Right lobe of liver (tissue), 4 donors: ENCODE data around the gene CDKN2A.

Experiments
- POLR2A ChIP-seq: fragments of 450-650 bp; IDR thresholded peaks from one replicate; pipeline ENCODE4 v1.6.1; 2017; ENCODE audit warnings: antibody characterized with exemption, mild to moderate bottlenecking
- TF ChIP-seq, protein P1 (sequence below), 4 donors: fragments of 200-600 bp in 3 of 4; fragments of 450-650 bp in 1 of 4; IDR thresholded peaks; one replicate each; pipeline versions ENCODE4 v1.5.1 to v1.8.0; 2016 to 2022; ENCODE audit warnings: antibody characterized with exemption in 4 of 4, mild to moderate bottlenecking in 2 of 4
- donor health status: DM: no; HTN: no; CAD: no.
- donor health status: DM: no; HTN: no; CAD: no.
- donor health status: DM: no; HTN: yes; CAD: no.

DNA sequence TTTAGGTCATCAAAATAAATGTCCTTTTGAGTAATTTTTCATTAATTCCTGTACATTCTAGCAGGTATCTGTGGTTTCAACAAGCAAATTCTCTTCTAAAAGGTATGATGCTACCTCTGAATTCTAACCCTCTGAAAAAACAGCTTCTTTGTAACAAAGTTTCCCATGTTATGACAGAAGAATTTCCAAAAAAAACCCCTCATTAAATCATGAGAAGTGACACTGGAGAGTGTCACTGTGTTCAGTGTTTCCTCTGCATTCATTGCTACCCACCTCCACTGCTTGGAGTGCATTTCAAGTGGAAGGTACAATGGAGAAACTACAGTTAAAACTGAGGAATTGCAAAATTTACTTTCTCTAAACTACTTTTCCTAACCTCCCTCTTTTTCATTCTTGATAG, 10.1 kb downstream of the CDKN2A start:
- no peak for TF ChIP-seq POLR2A
- TF ChIP-seq, protein P1, sequence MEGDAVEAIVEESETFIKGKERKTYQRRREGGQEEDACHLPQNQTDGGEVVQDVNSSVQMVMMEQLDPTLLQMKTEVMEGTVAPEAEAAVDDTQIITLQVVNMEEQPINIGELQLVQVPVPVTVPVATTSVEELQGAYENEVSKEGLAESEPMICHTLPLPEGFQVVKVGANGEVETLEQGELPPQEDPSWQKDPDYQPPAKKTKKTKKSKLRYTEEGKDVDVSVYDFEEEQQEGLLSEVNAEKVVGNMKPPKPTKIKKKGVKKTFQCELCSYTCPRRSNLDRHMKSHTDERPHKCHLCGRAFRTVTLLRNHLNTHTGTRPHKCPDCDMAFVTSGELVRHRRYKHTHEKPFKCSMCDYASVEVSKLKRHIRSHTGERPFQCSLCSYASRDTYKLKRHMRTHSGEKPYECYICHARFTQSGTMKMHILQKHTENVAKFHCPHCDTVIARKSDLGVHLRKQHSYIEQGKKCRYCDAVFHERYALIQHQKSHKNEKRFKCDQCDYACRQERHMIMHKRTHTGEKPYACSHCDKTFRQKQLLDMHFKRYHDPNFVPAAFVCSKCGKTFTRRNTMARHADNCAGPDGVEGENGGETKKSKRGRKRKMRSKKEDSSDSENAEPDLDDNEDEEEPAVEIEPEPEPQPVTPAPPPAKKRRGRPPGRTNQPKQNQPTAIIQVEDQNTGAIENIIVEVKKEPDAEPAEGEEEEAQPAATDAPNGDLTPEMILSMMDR (IDR thresholded peaks at IDR 0.05) = no peak
